Measurements from ENCODE around the gene OGN. TPM values are rescaled to one million over a fixed set of nuclear protein-coding genes. Genes with fewer than 3 reads are reported as not detected.
A peak's percentile ranks its signal among the peaks of the same experiment; 100 is the strongest.

The OGN gene
- total RNA-seq, 4 donors from 2014 or later = 7.2 to 18.7 (median 7.7) TPM

GRCh38 chr9:92369075-92369474 lies 35.3 kb downstream of the OGN start:
- Histone ChIP-seq H3K27ac (no peak overlapping the region), H3K27me3 (no peaks in the 10 kb centered on the region), H3K9me3 (peaks cover 4 to 11% of the 10 kb centered on the region in 2 donors), H3K4me1 (no peaks in the 10 kb centered on the region), H3K4me3 (no peak overlapping the region), H3K36me3 (no peaks in the 10 kb centered on the region)
- WGBS, 2 donors (ENCODE audit: low coverage in 1 of 2) = 63 to 77% methylated on average over 2 of the region's 2 CpGs
- no peak for DNase-seq
- TF ChIP-seq POLR2AphosphoS5 (IDR thresholded peaks at IDR 0.05) (no peak), POLR2A (IDR thresholded peaks at IDR 0.05) (no peak), EP300 (IDR thresholded peaks at IDR 0.05; ENCODE audit: low read depth) (no peak), CTCF (IDR thresholded peaks at IDR 0.05) (no peak)
- in situ Hi-C loops (cut with MboI; ENCODE audit: low pct_ligation_motif_present in 1 of 4, low pct_unique_long_range_greater_than_20kb in 1 of 4, low sequenced_read_pairs in 3 of 4) (no loop called here), intact Hi-C loops (cut with DNase I; ENCODE audit: low total_unique reads) (no loop called here)

- H3K36me3 ChIP-seq = no peaks in the 10 kb centered on the region
- H3K27ac ChIP-seq = peak overlapping the region in 3 of 4 donors; percentile 23 to 47 (median 37)
- H3K9me3 ChIP-seq = peaks cover 3 to 18% of the 10 kb centered on the region in 2 donors
- no peaks in the 10 kb centered on the region for H3K27me3 ChIP-seq
- intact Hi-C loops (cut with DNase I; ENCODE audit: low total_unique reads) = no loop called here
- 75 to 90% methylated on average over 3 of the region's 3 CpGs for WGBS, 2 donors (ENCODE audit: low coverage in 1 of 2)
- H3K4me3 ChIP-seq = no peak overlapping the region
- TF ChIP-seq EP300 (IDR thresholded peaks at IDR 0.05; ENCODE audit: low read depth) (no peak), POLR2AphosphoS5 (IDR thresholded peaks at IDR 0.05) (no peak), POLR2A (IDR thresholded peaks at IDR 0.05) (no peak), CTCF (IDR thresholded peaks at IDR 0.05) (no peak)
- in situ Hi-C loops (cut with MboI; ENCODE audit: low pct_ligation_motif_present in 1 of 4, low pct_unique_long_range_greater_than_20kb in 1 of 4, low sequenced_read_pairs in 3 of 4) = no loop called here
- H3K4me1 ChIP-seq = peaks cover 0 to 9% (median 1%) of the 10 kb centered on the region in 4 donors
- no peak for DNase-seq
These were observed 44.3 kb downstream of the OGN start for GRCh38 chr9:92360083-92360482.

GRCh38 chr9:92359394-92359995 lies 44.9 kb downstream of the OGN start:
- Histone ChIP-seq H3K9me3 (peaks cover 9 to 23% of the 10 kb centered on the region in 2 donors), H3K27me3 (no peaks in the 10 kb centered on the region), H3K27ac (peak overlapping the region; percentile 23 to 47 (median 35)), H3K4me1 (peaks cover 0 to 9% (median 1%) of the 10 kb centered on the region in 4 donors), H3K36me3 (no peaks in the 10 kb centered on the region), H3K4me3 (no peak overlapping the region)
- in situ Hi-C loops (cut with MboI; ENCODE audit: low pct_ligation_motif_present in 1 of 4, low pct_unique_long_range_greater_than_20kb in 1 of 4, low sequenced_read_pairs in 3 of 4) (no loop called here), intact Hi-C loops (cut with DNase I; ENCODE audit: low total_unique reads) (no loop called here)
- 67 to 71% methylated on average over 2 of the region's 2 CpGs for WGBS, 2 donors (ENCODE audit: low coverage in 1 of 2)
- no peak for DNase-seq
- TF ChIP-seq CTCF (IDR thresholded peaks at IDR 0.05) (no peak), POLR2AphosphoS5 (IDR thresholded peaks at IDR 0.05) (no peak), EP300 (IDR thresholded peaks at IDR 0.05; ENCODE audit: low read depth) (no peak), POLR2A (IDR thresholded peaks at IDR 0.05) (no peak)

- Histone ChIP-seq H3K27me3 (no peaks in the 10 kb centered on the region), H3K9me3 (peaks cover 9 to 24% of the 10 kb centered on the region in 2 donors), H3K36me3 (no peaks in the 10 kb centered on the region), H3K27ac (no peak overlapping the region), H3K4me3 (no peak overlapping the region), H3K4me1 (peaks cover 0 to 22% (median 15%) of the 10 kb centered on the region in 4 donors)
- intact Hi-C loops (cut with DNase I; ENCODE audit: low total_unique reads) = no loop called here
- 70 to 79% methylated on average over 6 of the region's 6 CpGs for WGBS, 2 donors (ENCODE audit: low coverage in 1 of 2)
- DNase-seq = no peak
- TF ChIP-seq POLR2A (IDR thresholded peaks at IDR 0.05) = no peak
- peak in 1 of 5 experiments; percentile 11 for TF ChIP-seq CTCF (IDR thresholded peaks at IDR 0.05)
- in situ Hi-C loops (cut with MboI; ENCODE audit: low pct_ligation_motif_present in 1 of 4, low pct_unique_long_range_greater_than_20kb in 1 of 4, low sequenced_read_pairs in 3 of 4) = no loop called here
These were observed 51.3 kb downstream of the OGN start for GRCh38 chr9:92353051-92353450.

Measured in transverse colon (tissue), 4 donors.